Peyer's patch (tissue), 4 donors: ENCODE results near the gene TNNT3. TPM values are rescaled to one million over a fixed set of nuclear protein-coding genes. Genes with fewer than 3 reads are reported as not detected.

Experiments
- DNase-seq, 3 donors: peaks; one replicate each; pipeline ENCODE4 v3.0.0-alpha.2; 2017 to 2019
- H3K27ac ChIP-seq, 4 donors: fragments of 200-600 bp; sonication (generic); one replicate each; pipeline ENCODE4 v1.5.1; 2016 to 2019
- H3K27me3 ChIP-seq, 2 donors: fragments of 200-600 bp; sonication (generic); one replicate each; pipeline ENCODE4 v1.5.1; 2019
- H3K36me3 ChIP-seq, 3 donors: fragments of 200-600 bp; sonication (generic); one replicate each; pipeline ENCODE4 v1.5.1; 2016 to 2019
- H3K4me1 ChIP-seq, 4 donors: fragments of 200-600 bp; sonication (generic); one replicate each; pipeline ENCODE4 v1.5.1; 2016 to 2019
- H3K4me3 ChIP-seq, 4 donors: fragments of 200-600 bp; sonication (generic); 1 replicate in 3 of 4; 2 replicates in 1 of 4; pipeline ENCODE4 v1.5.1; 2016 to 2019; ENCODE audit warnings: mild to moderate bottlenecking in 1 of 4
- H3K9me3 ChIP-seq, 4 donors: fragments of 200-600 bp; sonication (generic); one replicate each; pipeline ENCODE4 v1.5.1; 2016 to 2019; ENCODE audit warnings: mild to moderate bottlenecking in 1 of 4
- CTCF ChIP-seq, 6 experiments: fragments of 450-650 bp in 4 of 6; fragments of 200-600 bp in 2 of 6; sonication (generic) in 1 of 6; IDR thresholded peaks; one replicate each; pipeline ENCODE4 v1.5.1; 2017 to 2019; ENCODE audit warnings: antibody characterized with exemption in 6 of 6, mild to moderate bottlenecking in 3 of 6, moderate library complexity in 1 of 6
- POLR2A ChIP-seq, 2 donors: fragments of 450-650 bp; IDR thresholded peaks; one replicate each; pipeline ENCODE4 v1.5.1; 2017; ENCODE audit warnings: antibody characterized with exemption in 2 of 2, mild to moderate bottlenecking in 2 of 2, moderate library complexity in 2 of 2
- total RNA-seq, 4 donors: library from RNA; depleted of rRNA; stranded (reverse); fragments of >200 nt; gene quantifications; one replicate each; pipeline ENCODE4 v1.1.0, GENCODE V29; 2016

Gene TNNT3
- total RNA-seq, 4 donors from 2014 or later: 14.0 TPM; not detected in 3

GRCh38 chr11:1978720-1979473 is 59.4 kb downstream of the TNNT3 start:
- no peak overlapping the region for H3K4me3 ChIP-seq
- no peaks in the 10 kb centered on the region for H3K4me1 ChIP-seq
- H3K36me3 ChIP-seq: no peaks in the 10 kb centered on the region
- no peak for TF ChIP-seq POLR2A (IDR thresholded peaks at IDR 0.05)
- TF ChIP-seq CTCF (IDR thresholded peaks at IDR 0.05): no peak
- H3K9me3 ChIP-seq: no peaks in the 10 kb centered on the region
- H3K27ac ChIP-seq: no peak overlapping the region
- no peak for DNase-seq
- no peaks in the 10 kb centered on the region for H3K27me3 ChIP-seq

- TF ChIP-seq CTCF (IDR thresholded peaks at IDR 0.05) (no peak), POLR2A (IDR thresholded peaks at IDR 0.05) (no peak)
These were observed 60.1 kb downstream of the TNNT3 start for GRCh38 chr11:1979607-1980006.

GRCh38 chr11:1982873-1983600 is 63.5 kb downstream of the TNNT3 start:
- Histone ChIP-seq H3K27ac (no peak overlapping the region), H3K27me3 (no peaks in the 10 kb centered on the region), H3K4me1 (no peaks in the 10 kb centered on the region), H3K36me3 (no peaks in the 10 kb centered on the region), H3K9me3 (no peaks in the 10 kb centered on the region), H3K4me3 (no peak overlapping the region)
- no peak for DNase-seq
- TF ChIP-seq CTCF (IDR thresholded peaks at IDR 0.05) (no peak), POLR2A (IDR thresholded peaks at IDR 0.05) (no peak)

More at GRCh38 chr11:1979607-1980006, 60.1 kb downstream of the TNNT3 start:
- Histone ChIP-seq H3K9me3 (no peaks in the 10 kb centered on the region), H3K4me3 (no peak overlapping the region), H3K27me3 (no peaks in the 10 kb centered on the region), H3K36me3 (no peaks in the 10 kb centered on the region), H3K27ac (no peak overlapping the region), H3K4me1 (no peaks in the 10 kb centered on the region)
- DNase-seq: no peak

GRCh38 chr11:1983601-1983961 is 64.1 kb downstream of the TNNT3 start:
- no peaks in the 10 kb centered on the region for H3K27me3 ChIP-seq
- no peaks in the 10 kb centered on the region for H3K36me3 ChIP-seq
- TF ChIP-seq CTCF (IDR thresholded peaks at IDR 0.05): no peak
- no peak overlapping the region for H3K4me3 ChIP-seq
- DNase-seq: no peak
- H3K27ac ChIP-seq: no peak overlapping the region
- H3K4me1 ChIP-seq: no peaks in the 10 kb centered on the region
- no peaks in the 10 kb centered on the region for H3K9me3 ChIP-seq

DNA sequence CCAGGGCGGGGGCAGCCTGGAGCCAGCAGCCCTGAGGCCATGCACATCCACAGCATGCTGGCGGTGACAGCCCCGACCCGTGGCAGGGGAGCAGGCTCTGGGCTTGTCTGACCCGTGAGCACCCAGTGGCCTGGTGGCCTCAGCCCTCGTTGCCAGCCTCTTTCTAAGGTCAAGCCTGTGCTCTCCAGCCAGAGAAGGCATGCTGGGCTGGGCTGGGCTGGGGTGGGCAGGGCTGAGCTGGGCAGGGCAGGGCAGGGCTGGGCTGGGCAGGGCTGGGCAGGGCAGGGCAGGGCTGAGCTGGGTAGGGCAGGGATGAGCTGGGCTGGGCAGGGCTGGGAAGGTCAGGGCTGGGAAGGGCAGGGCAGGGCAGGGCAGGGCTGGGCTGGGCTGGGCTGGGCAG is 67.5 kb downstream of the TNNT3 start:
- Histone ChIP-seq H3K4me3 (no peak overlapping the region), H3K4me1 (no peaks in the 10 kb centered on the region), H3K27me3 (no peaks in the 10 kb centered on the region), H3K36me3 (no peaks in the 10 kb centered on the region), H3K9me3 (no peaks in the 10 kb centered on the region), H3K27ac (no peak overlapping the region)
- TF ChIP-seq POLR2A (IDR thresholded peaks at IDR 0.05): no peak
- no peak for TF ChIP-seq CTCF (IDR thresholded peaks at IDR 0.05)
- DNase-seq: no peak
